K562 (cell line): ENCODE results near the gene TBXA2R. TPM values are rescaled to one million over a fixed set of nuclear protein-coding genes. Genes with fewer than 3 reads are reported as not detected.

Experiments
- BHLHE40 ChIP-seq: IDR thresholded peaks from 2 replicates; pipeline ENCODE4 v1.6.1; 2011; ENCODE audit warnings: low read length, improper control_type of control experiment
- CBX8 ChIP-seq: fragments of 200-600 bp; sonication (generic); IDR thresholded peaks from 2 replicates; pipeline ENCODE4 v1.6.1; 2012; ENCODE audit warnings: borderline replicate concordance, mixed run types, low read depth, mild to moderate bottlenecking, moderate library complexity, mixed read lengths, low read length, control low read depth, inconsistent platforms; ENCODE audit not compliant: poor library complexity, severe bottlenecking; ENCODE audit errors: extremely low read depth
- GABPA ChIP-seq: fragments of 200-800 bp; sonication (Bioruptor generic); conservative IDR thresholded peaks from 2 replicates; pipeline ENCODE4 v1.6.1; 2016; ENCODE audit warnings: low read depth, missing genetic modification characterization, missing compliant biosample characterization
- L3MBTL2 ChIP-seq: fragments of 450-650 bp; IDR thresholded peaks from 2 replicates; pipeline ENCODE4 v1.6.1; 2016; ENCODE audit warnings: mild to moderate bottlenecking, moderate library complexity
- MECOM ChIP-seq: fragments of 250-450 bp; sonication (Bioruptor Pico); IDR thresholded peaks from 2 replicates; pipeline ENCODE4 v1.8.0; 2022; ENCODE audit warnings: inconsistent platforms
- NFATC3 ChIP-seq: fragments of 450-650 bp; IDR thresholded peaks from 2 replicates; pipeline ENCODE4 v1.6.1; 2017; ENCODE audit warnings: mild to moderate bottlenecking
- OTX1 ChIP-seq: fragments of 450-650 bp; formaldehyde crosslinking; IDR thresholded peaks from 2 replicates; pipeline ENCODE4 v1.4.0; 2022; ENCODE audit warnings: mild to moderate bottlenecking
- TEAD2 ChIP-seq: fragments of 450-650 bp; IDR thresholded peaks from 2 replicates; pipeline ENCODE4 v1.6.1; 2016; ENCODE audit warnings: missing genetic modification characterization, control low read depth, missing compliant biosample characterization
- TFAP4 ChIP-seq: sonication (generic); formaldehyde crosslinking; IDR thresholded peaks from 2 replicates; pipeline ENCODE4 v1.8.0; 2022; ENCODE audit warnings: missing genetic modification reagents, mild to moderate bottlenecking, moderate library complexity, borderline replicate concordance
- ZBTB17 ChIP-seq: fragments of 450-650 bp; formaldehyde crosslinking; IDR thresholded peaks from 2 replicates; pipeline ENCODE4 v1.4.0; 2020; ENCODE audit warnings: mild to moderate bottlenecking
- ZFP1 ChIP-seq: fragments of 450-650 bp; formaldehyde crosslinking; IDR thresholded peaks from 2 replicates; pipeline ENCODE4 v1.4.0; 2020; ENCODE audit warnings: mild to moderate bottlenecking, mixed read lengths
- ZNF280B ChIP-seq: fragments of 250-450 bp; sonication (Bioruptor Pico); IDR thresholded peaks from 2 replicates; pipeline ENCODE4 v1.5.1; 2021; ENCODE audit warnings: mild to moderate bottlenecking
- ZNF318 ChIP-seq, 2 experiments: fragments of 450-650 bp; IDR thresholded peaks; 2 replicates each; pipeline ENCODE4 v1.6.1; 2016; ENCODE audit warnings: mild to moderate bottlenecking in 2 of 2, borderline replicate concordance in 1 of 2, low read depth in 1 of 2, moderate library complexity in 1 of 2
- ZNF449 ChIP-seq: fragments of 250-450 bp; sonication (Bioruptor Pico); IDR thresholded peaks from 2 replicates; pipeline ENCODE4 v1.8.0; 2022; ENCODE audit warnings: moderate library complexity, mild to moderate bottlenecking, inconsistent platforms
- ZNF699 ChIP-seq: fragments of 250-450 bp; sonication (Bioruptor Pico); IDR thresholded peaks from 2 replicates; pipeline ENCODE4 v1.8.0; 2021; ENCODE audit warnings: mild to moderate bottlenecking, moderate library complexity; ENCODE audit not compliant: insufficient replicate concordance
- polyA plus RNA-seq, 8 experiments: library from polyadenylated mRNA; depleted of rRNA in 4 of 8; stranded (reverse) in 5 of 8; unstranded in 3 of 8; fragments of >200 nt; fragmentation: Nextera tagmentation in 2 of 8; fragmentation: Illumina TruSeq in 1 of 8; extraction: Ambion mirVana in 2 of 8; extraction: Trizol in 1 of 8; gene quantifications; 2 replicates each; pipeline versions ENCODE4 v1.2.1 to v1.2.3, GENCODE V29; 2011 to 2014; ENCODE audit warnings: inconsistent platforms in 1 of 8, missing spikeins in 1 of 8
- total RNA-seq, 7 experiments: library from RNA; depleted of rRNA in 6 of 7; stranded (reverse); fragments of >200 nt in 6 of 7; fragmentation: Illumina TruSeq in 2 of 7; extraction: Trizol in 2 of 7; gene quantifications; 2 replicates each; pipeline versions ENCODE4 v1.2.1 to v1.2.3, GENCODE V29; 2011 to 2021; ENCODE audit warnings: low replicate concordance in 1 of 7

The TBXA2R gene
- total and polyA plus RNA-seq, 9 of the 15 experiments (the other 6 are each of a cell fraction or from before 2014, with no cell fraction given): 1.5 to 24.0 (median 2.8) TPM

- TF ChIP-seq ZNF280B (CRISPR knock-in tag) (no peak), ZFP1 (CRISPR knock-in tag) (no peak), CBX8 (no peak), MECOM (CRISPR knock-in tag) (no peak), NFATC3 (no peak), OTX1 (CRISPR knock-in tag) (no peak), TFAP4 (CRISPR knock-in tag) (peak; percentile 85), ZNF699 (no peak), ZNF449 (CRISPR knock-in tag) (no peak), BHLHE40 (no peak; the same call in 1 of the 2 replicates), GABPA (tag) (peak; percentile 78), L3MBTL2 (peak; percentile 95), TEAD2 (tag) (no peak), ZNF318 (IDR thresholded peaks at IDR 0.05; ENCODE audit: borderline replicate concordance in 1 of 2, low read depth in 1 of 2) (no peak), ZBTB17 (CRISPR knock-in tag) (peak; percentile 72; the same call in 1 of the 2 replicates)
These were observed 49.0 kb downstream of the TBXA2R start, which contains the start of gene MFSD12 (continued) for GRCh38 chr19:3557461-3558248.
